K562 (cell line): Measurements from ENCODE around the gene WNT11. TPM values are rescaled to one million over a fixed set of nuclear protein-coding genes. Genes with fewer than 3 reads are reported as not detected.

Experiments used
- ATAC-seq: fragments of 200-7000 bp; cut with Tn5 transposase; 3 replicates; pipeline ENCODE4 v1.9.1; 2020; ENCODE audit warnings: moderate library complexity
- BruUV-seq: library from RNA; stranded (reverse); fragments of 400-500 nt; replicated peaks from 2 replicates; lab custom pipeline; 2021; lab: Mats Ljungman, UMichigan
- CTCF ChIA-PET: fragments of 300-600 bp; formaldehyde crosslinking; extraction: SDS; loops from one replicate; lab custom pipeline; 2021; ENCODE audit warnings: low intra/inter-chr PET ratio; lab: Yijun Ruan, JAX
- POLR2A ChIA-PET: fragments of 300-600, 350-650 bp; sonication (Branson Sonifier 250); formaldehyde crosslinking; extraction: SDS; loops from one replicate; lab custom pipeline; 2021; ENCODE audit warnings: antibody characterized with exemption, inconsistent platforms; lab: Yijun Ruan, JAX
- DNase-seq, 4 experiments: peaks; one replicate each; pipeline versions ENCODE4 v3.0.0 to v3.0.0-alpha.2; 2011 to 2018; ENCODE audit warnings: low spot score in 3 of 4, mixed read lengths in 3 of 4; ENCODE audit errors: extremely low read depth in 1 of 4
- FAIRE-seq: peaks from 2 replicates; lab custom pipeline; 2011; peaks lifted over from hg19 to GRCh38; lab: Jason Lieb, UNC
- H2AFZ ChIP-seq: 2 replicates; pipeline ENCODE4 v1.6.0; 2011; ENCODE audit warnings: low read depth, low read length, control low read depth, inconsistent platforms
- H3K27ac ChIP-seq: fragments of 200-600 bp; 3 replicates; pipeline ENCODE4 v1.8.0; 2011; ENCODE audit warnings: low read depth, mild to moderate bottlenecking, control low read depth, inconsistent platforms, low read length, moderate library complexity, mixed read lengths; ENCODE audit errors: extremely low read depth
- H3K27me3 ChIP-seq, 2 experiments: fragments of 300-600 bp in 1 of 2; 2 replicates in 1 of 2; 3 replicates in 1 of 2; pipeline versions ENCODE4 v1.6.0 to v1.8.0; 2011; ENCODE audit warnings: inconsistent platforms in 2 of 2, low read length in 2 of 2, mild to moderate bottlenecking in 1 of 2, mixed read lengths in 1 of 2, moderate library complexity in 1 of 2; ENCODE audit not compliant: control insufficient read depth in 2 of 2, insufficient read depth in 2 of 2
- H3K36me3 ChIP-seq: fragments of 300-600 bp; 3 replicates; pipeline ENCODE4 v1.8.0; 2011; ENCODE audit warnings: mild to moderate bottlenecking, low read length, inconsistent platforms; ENCODE audit not compliant: control insufficient read depth, insufficient read depth
- H3K4me1 ChIP-seq, 2 experiments: fragments of 200-600 bp in 1 of 2; replicated peaks in 1 of 2; 2 replicates in 1 of 2; 3 replicates in 1 of 2; pipeline versions ENCODE4 v1.5.1 to v1.8.0; 2011; ENCODE audit warnings: inconsistent platforms in 2 of 2, low read length in 2 of 2, mild to moderate bottlenecking in 1 of 2, mixed read lengths in 1 of 2, moderate library complexity in 1 of 2; ENCODE audit not compliant: control insufficient read depth in 2 of 2, insufficient read depth in 2 of 2
- H3K4me2 ChIP-seq: 2 replicates; pipeline ENCODE4 v1.6.1; 2011; ENCODE audit warnings: low read length, control low read depth, inconsistent platforms, mixed read lengths; ENCODE audit not compliant: insufficient read depth
- H3K4me3 ChIP-seq: fragments of 200-600 bp; sonication (generic), shearing (Covaris generic); 2 replicates; pipeline ENCODE4 v1.5.1; 2016; ENCODE audit warnings: control low read depth, inconsistent platforms
- H3K79me2 ChIP-seq: fragments of 200-600 bp; 3 replicates; pipeline ENCODE4 v1.8.0; 2011; ENCODE audit warnings: low read length, inconsistent platforms; ENCODE audit not compliant: control insufficient read depth, insufficient read depth
- H3K9ac ChIP-seq, 2 experiments: 2 replicates each; pipeline versions ENCODE4 v1.6.0 to v1.6.1; 2011; ENCODE audit warnings: low read depth in 2 of 2, low read length in 2 of 2, control low read depth in 1 of 2, inconsistent platforms in 1 of 2, mild to moderate bottlenecking in 1 of 2, mixed read lengths in 1 of 2; ENCODE audit not compliant: insufficient read depth in 1 of 2
- H3K9me1 ChIP-seq: one replicate; pipeline ENCODE4 v1.6.0; 2011; ENCODE audit warnings: inconsistent platforms, mild to moderate bottlenecking, low read length, moderate library complexity; ENCODE audit not compliant: control insufficient read depth, insufficient read depth
- H3K9me3 ChIP-seq: replicated peaks from 2 replicates; pipeline ENCODE4 v1.5.1; 2011; ENCODE audit warnings: low read depth, low read length, inconsistent platforms; ENCODE audit not compliant: control insufficient read depth, insufficient read depth
- H4K20me1 ChIP-seq: replicated peaks from 2 replicates; pipeline ENCODE4 v1.6.1; 2011; ENCODE audit warnings: low read length, inconsistent platforms, mixed read lengths; ENCODE audit not compliant: control insufficient read depth, insufficient read depth
- BCOR ChIP-seq: fragments of 450-650 bp; IDR thresholded peaks from 2 replicates; pipeline ENCODE4 v1.6.1; 2016
- HNRNPLL ChIP-seq: fragments of 200-400 bp; formaldehyde crosslinking; IDR thresholded peaks from 2 replicates; pipeline ENCODE4 v1.6.1; 2017; ENCODE audit warnings: low read length, low read depth, mild to moderate bottlenecking; ENCODE audit not compliant: poor library complexity, severe bottlenecking
- TSHZ1 ChIP-seq: fragments of 250-450 bp; sonication (Bioruptor Pico); IDR thresholded peaks from 2 replicates; pipeline ENCODE4 v1.4.0; 2020; ENCODE audit warnings: mild to moderate bottlenecking, moderate library complexity
- WGBS: fragments of 100-300 bp; shearing (Covaris generic); methylation state at CpG from one replicate; pipeline ENCODE4 v1.1.6; 2016; ENCODE audit warnings: low coverage, mixed read lengths; ENCODE audit not compliant: insufficient coverage; ENCODE audit errors: missing lambda C conversion rate; 5-methylcytosine and 5-hydroxymethylcytosine counted together
- in situ Hi-C: fragments of 300-500 bp; cut with MboI; formaldehyde crosslinking; loops from 4 replicates; pipeline ENCODE4 v1.15.0; 2018; ENCODE audit warnings: inconsistent platforms, mixed read lengths
- intact Hi-C: fragments of 100-400 bp; cut with micrococcal nuclease; formaldehyde crosslinking; loops from 2 replicates; pipeline ENCODE4 v1.14.2; 2022
- polyA plus RNA-seq, 8 experiments: library from polyadenylated mRNA; depleted of rRNA in 4 of 8; stranded (reverse) in 5 of 8; unstranded in 3 of 8; fragments of >200 nt; fragmentation: Nextera tagmentation in 2 of 8; fragmentation: Illumina TruSeq in 1 of 8; extraction: Ambion mirVana in 2 of 8; extraction: Trizol in 1 of 8; gene quantifications; 2 replicates each; pipeline versions ENCODE4 v1.2.1 to v1.2.3, GENCODE V29; 2011 to 2014; ENCODE audit warnings: inconsistent platforms in 1 of 8, missing spikeins in 1 of 8
- total RNA-seq, 7 experiments: library from RNA; depleted of rRNA in 6 of 7; stranded (reverse); fragments of >200 nt in 6 of 7; fragmentation: Illumina TruSeq in 2 of 7; extraction: Trizol in 2 of 7; gene quantifications; 2 replicates each; pipeline versions ENCODE4 v1.2.1 to v1.2.3, GENCODE V29; 2011 to 2021; ENCODE audit warnings: low replicate concordance in 1 of 7
- TF ChIP-seq, protein P1 (sequence below): fragments of 450-650 bp; formaldehyde crosslinking; IDR thresholded peaks from 2 replicates; pipeline ENCODE4 v1.4.0; 2020; ENCODE audit warnings: mild to moderate bottlenecking, mixed read lengths

Gene WNT11
- total and polyA plus RNA-seq, 9 of the 15 experiments (the other 6 are each of a cell fraction or from before 2014, with no cell fraction given) = 0.03 to 0.20 (median 0.09) TPM; not detected in 4

GRCh38 chr11:76203131-76203925 is 3.0 kb downstream of the WNT11 start:
- CTCF ChIA-PET = no interaction called here
- FAIRE-seq = no peak

DNA sequence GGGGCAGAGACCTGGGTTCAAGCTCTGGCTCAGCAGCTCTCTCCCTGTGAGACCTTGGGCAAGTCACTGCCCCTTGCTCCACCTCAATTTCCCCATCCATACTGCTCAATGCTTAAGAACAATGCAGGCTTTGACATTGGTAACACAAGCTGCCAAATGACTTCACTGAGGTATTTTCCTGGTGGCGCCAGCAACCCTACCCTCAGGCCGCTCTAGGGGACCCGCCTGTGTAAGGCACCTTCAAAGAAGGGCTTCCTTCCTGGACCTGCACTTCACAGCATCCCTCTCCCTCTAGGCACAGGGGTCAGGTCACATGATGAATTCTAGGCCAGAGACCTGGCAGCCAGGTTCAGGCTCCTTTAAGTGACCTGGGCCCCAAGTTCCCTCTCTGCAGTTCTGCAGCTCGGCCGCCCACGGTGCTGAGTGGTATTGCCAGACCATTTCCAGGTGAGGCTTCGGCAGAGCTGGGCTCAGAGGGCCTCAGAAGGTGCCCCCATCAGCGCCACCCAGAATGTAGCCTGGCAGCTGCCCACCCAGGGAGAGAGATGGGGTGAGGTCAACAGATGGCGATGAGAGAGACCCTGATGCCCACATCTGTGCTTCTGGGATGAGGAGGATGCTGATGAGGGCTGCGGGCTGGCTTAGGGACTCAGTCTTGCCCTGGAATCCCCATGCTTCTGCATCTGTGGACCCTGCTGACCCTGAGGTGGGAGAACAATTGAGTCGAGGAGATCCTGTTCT is 4.5 kb downstream of the WNT11 start:
- no peak overlapping the region for H3K9ac ChIP-seq
- TF ChIP-seq TSHZ1 (CRISPR knock-in tag) = no peak
- TF ChIP-seq, protein P1, sequence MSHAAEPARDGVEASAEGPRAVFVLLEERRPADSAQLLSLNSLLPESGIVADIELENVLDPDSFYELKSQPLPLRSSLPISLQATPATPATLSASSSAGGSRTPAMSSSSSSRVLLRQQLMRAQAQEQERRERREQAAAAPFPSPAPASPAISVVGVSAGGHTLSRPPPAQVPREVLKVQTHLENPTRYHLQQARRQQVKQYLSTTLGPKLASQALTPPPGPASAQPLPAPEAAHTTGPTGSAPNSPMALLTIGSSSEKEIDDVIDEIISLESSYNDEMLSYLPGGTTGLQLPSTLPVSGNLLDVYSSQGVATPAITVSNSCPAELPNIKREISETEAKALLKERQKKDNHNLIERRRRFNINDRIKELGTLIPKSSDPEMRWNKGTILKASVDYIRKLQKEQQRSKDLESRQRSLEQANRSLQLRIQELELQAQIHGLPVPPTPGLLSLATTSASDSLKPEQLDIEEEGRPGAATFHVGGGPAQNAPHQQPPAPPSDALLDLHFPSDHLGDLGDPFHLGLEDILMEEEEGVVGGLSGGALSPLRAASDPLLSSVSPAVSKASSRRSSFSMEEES = peak; percentile 14; the same call in 1 of the 2 replicates
- H4K20me1 ChIP-seq = no peaks in the 10 kb centered on the region
- in situ Hi-C loops (no loop called here), intact Hi-C loops (loop anchor here (10.0 kb wide), 1 partner anchor 483 kb away; no protein-coding TSS in a partner anchor)
- CTCF ChIA-PET = no interaction called here
- H3K4me3 ChIP-seq = no peak overlapping the region
- H2AFZ ChIP-seq = no peak overlapping the region
- FAIRE-seq (no peak), ATAC-seq (no peak), DNase-seq (no peak)
- peaks cover 0 to 34% of the 10 kb centered on the region in 2 experiments; a peak in 2 of 5 replicates for H3K27me3 ChIP-seq
- no peak overlapping the region for H3K27ac ChIP-seq
- no peaks in the 10 kb centered on the region for H3K79me2 ChIP-seq
- no peak overlapping the region for H3K4me2 ChIP-seq
- no peaks in the 10 kb centered on the region for H3K9me1 ChIP-seq
- no TSS peak for BruUV-seq
- no peaks in the 10 kb centered on the region for H3K9me3 ChIP-seq
- WGBS = 21% methylated on average over 10 of the region's 11 CpGs
- H3K36me3 ChIP-seq = no peaks in the 10 kb centered on the region
- H3K4me1 ChIP-seq = peaks cover 11 to 32% of the 10 kb centered on the region in 2 experiments; a peak in 4 of 5 replicates
- POLR2A ChIA-PET = interaction anchor here (0.7 to 1.6 kb wide), 4 partner anchors 9 to 32 kb away, joined by 3 to 9 read pairs (median 3); no protein-coding TSS in a partner anchor

More at GRCh38 chr11:76203131-76203925, 3.0 kb downstream of the WNT11 start:
- Histone ChIP-seq H3K36me3 (no peaks in the 10 kb centered on the region), H4K20me1 (no peaks in the 10 kb centered on the region), H3K9ac (no peak overlapping the region), H3K4me1 (peaks cover 18 to 47% of the 10 kb centered on the region in 2 experiments; a peak in 4 of 5 replicates), H3K9me3 (no peaks in the 10 kb centered on the region), H3K79me2 (no peaks in the 10 kb centered on the region), H3K9me1 (no peaks in the 10 kb centered on the region), H3K27me3 (peaks cover 0 to 29% of the 10 kb centered on the region in 2 experiments; a peak in 2 of 5 replicates), H3K4me2 (no peak overlapping the region), H3K4me3 (no peak overlapping the region), H2AFZ (no peak overlapping the region), H3K27ac (no peak overlapping the region)
- in situ Hi-C loops (no loop called here), intact Hi-C loops (loop anchor here (10.0 kb wide), 1 partner anchor 481 kb away; no protein-coding TSS in a partner anchor)
- peak; percentile 31; the same call in 1 of the 2 replicates for TF ChIP-seq BCOR
- no peak for TF ChIP-seq HNRNPLL
- POLR2A ChIA-PET = interaction anchor here (0.7 to 1.1 kb wide), 2 partner anchors 10 to 105 kb away, joined by 3 to 4 read pairs; no protein-coding TSS in a partner anchor
- ATAC-seq (no peak), DNase-seq (peak in 1 of 4 experiments; percentile 36)
- 20% methylated on average over 10 of the region's 13 CpGs for WGBS
- BruUV-seq = no TSS peak
